ENCODE measurements around the gene STK38L.

DNA sequence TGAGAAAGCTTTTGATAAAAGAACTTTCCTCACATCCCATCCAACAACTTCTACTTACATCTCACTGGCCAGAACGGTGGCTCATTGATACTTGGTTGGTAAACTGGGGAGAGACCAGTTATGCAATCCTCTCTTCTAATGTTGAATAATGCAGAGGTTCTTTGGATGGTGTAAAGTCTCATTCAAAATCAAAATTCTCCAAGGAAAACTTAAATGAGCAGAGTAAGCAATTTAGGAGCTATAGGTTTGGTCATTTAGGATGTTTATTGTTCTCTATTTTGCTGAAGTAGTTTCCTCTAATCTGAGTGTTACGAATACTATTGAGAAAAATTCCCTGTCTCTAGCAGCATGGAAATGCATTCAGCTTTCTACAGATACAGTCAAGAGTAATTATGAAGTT is 26.5 kb upstream of the STK38L start:
- no peak for TF ChIP-seq POLR2AphosphoS5 (IDR thresholded peaks at IDR 0.05)
- TF ChIP-seq POLR2A (IDR thresholded peaks at IDR 0.05), result no peak
- TF ChIP-seq, protein P1, sequence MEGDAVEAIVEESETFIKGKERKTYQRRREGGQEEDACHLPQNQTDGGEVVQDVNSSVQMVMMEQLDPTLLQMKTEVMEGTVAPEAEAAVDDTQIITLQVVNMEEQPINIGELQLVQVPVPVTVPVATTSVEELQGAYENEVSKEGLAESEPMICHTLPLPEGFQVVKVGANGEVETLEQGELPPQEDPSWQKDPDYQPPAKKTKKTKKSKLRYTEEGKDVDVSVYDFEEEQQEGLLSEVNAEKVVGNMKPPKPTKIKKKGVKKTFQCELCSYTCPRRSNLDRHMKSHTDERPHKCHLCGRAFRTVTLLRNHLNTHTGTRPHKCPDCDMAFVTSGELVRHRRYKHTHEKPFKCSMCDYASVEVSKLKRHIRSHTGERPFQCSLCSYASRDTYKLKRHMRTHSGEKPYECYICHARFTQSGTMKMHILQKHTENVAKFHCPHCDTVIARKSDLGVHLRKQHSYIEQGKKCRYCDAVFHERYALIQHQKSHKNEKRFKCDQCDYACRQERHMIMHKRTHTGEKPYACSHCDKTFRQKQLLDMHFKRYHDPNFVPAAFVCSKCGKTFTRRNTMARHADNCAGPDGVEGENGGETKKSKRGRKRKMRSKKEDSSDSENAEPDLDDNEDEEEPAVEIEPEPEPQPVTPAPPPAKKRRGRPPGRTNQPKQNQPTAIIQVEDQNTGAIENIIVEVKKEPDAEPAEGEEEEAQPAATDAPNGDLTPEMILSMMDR (IDR thresholded peaks at IDR 0.05), result no peak
